ENCODE results near the gene KLHL5. TPM values are rescaled to one million over a fixed set of nuclear protein-coding genes. Genes with fewer than 3 reads are reported as not detected.
A peak's percentile ranks its signal among the peaks of the same experiment; 100 is the strongest.

The KLHL5 gene
- total and polyA plus RNA-seq, 4 experiments from 2014 or later = 18.6 to 38.4 (median 30.4) TPM

GRCh38 chr4:39043861-39044363 lies 18.1 kb upstream of the KLHL5 start:
- peaks cover 45% of the 10 kb centered on the region for H3K4me1 ChIP-seq (ENCODE audit: insufficient read depth, low read length)
- H3K27me3 ChIP-seq (ENCODE audit: insufficient read depth, low read length) = no peaks in the 10 kb centered on the region
- H3K4me3 ChIP-seq (ENCODE audit: low read length in 2 of 2) = peak overlapping the region; percentile 18 to 57
- Mint-ChIP-seq H3K9me3 (peaks cover 0 to 2% (median 0%) of the 10 kb centered on the region in 8 donors), H3K4me1 (peaks cover 39 to 54% (median 45%) of the 10 kb centered on the region in 4 donors), H3K27ac (peak overlapping the region; percentile 94 to 98 (median 97)), H3K4me3 (peak overlapping the region; percentile 87 to 98 (median 92)), H3K36me3 (peaks cover 0 to 15% of the 10 kb centered on the region in 2 donors), H3K27me3 (no peaks in the 10 kb centered on the region)
- intact Hi-C loops (cut with micrococcal nuclease) = loop anchor here (1.0 to 10.0 kb wide), 7 partner anchors 12 to 729 kb away; partner anchors contain the start of genes KLF3, LIAS, RPL9 and TMEM156
- peak overlapping the region; percentile 82 for H3K27ac ChIP-seq (ENCODE audit: low read depth, low read length)
- ChIA-PET POLR2A (ENCODE audit: partially characterized antibody) (interaction anchor here (0.5 to 6.3 kb wide), 11 partner anchors 12 to 1013 kb away, joined by 3 to 100 read pairs (median 6); partner anchors contain the start of genes N4BP2 and TMEM156), CTCF (ENCODE audit: partially characterized antibody) (interaction anchor here (1.4 to 4.8 kb wide), 3 partner anchors 12 to 141 kb away, joined by 4 to 43 read pairs (median 12); partner anchors contain the start of gene TMEM156)
- no peaks in the 10 kb centered on the region for H3K36me3 ChIP-seq (ENCODE audit: insufficient read depth, low read length)
- no peaks in the 10 kb centered on the region for H3K9me3 ChIP-seq (ENCODE audit: control insufficient read depth in 1 of 2, low read length in 2 of 2)
- DNase-seq = peak in 2 of 5 donors; percentile 21 to 67

- Mint-ChIP-seq H3K27me3 (no peaks in the 10 kb centered on the region), H3K4me1 (peaks cover 39 to 60% (median 45%) of the 10 kb centered on the region in 4 donors), H3K27ac (peak overlapping the region; percentile 94 to 98 (median 97)), H3K4me3 (peak overlapping the region; percentile 87 to 98 (median 92)), H3K9me3 (peaks cover 0 to 2% (median 0%) of the 10 kb centered on the region in 8 donors), H3K36me3 (peaks cover 0 to 15% of the 10 kb centered on the region in 2 donors)
- ChIA-PET POLR2A (ENCODE audit: partially characterized antibody) (interaction anchor here (0.6 to 6.3 kb wide), 12 partner anchors 9 to 1012 kb away, joined by 3 to 100 read pairs (median 6); partner anchors contain the start of genes N4BP2 and TMEM156), CTCF (ENCODE audit: partially characterized antibody) (interaction anchor here (1.4 to 4.8 kb wide), 3 partner anchors 13 to 142 kb away, joined by 4 to 43 read pairs (median 12); partner anchors contain the start of gene TMEM156)
- Histone ChIP-seq H3K9me3 (ENCODE audit: control insufficient read depth in 1 of 2, low read length in 2 of 2) (no peaks in the 10 kb centered on the region), H3K4me3 (ENCODE audit: low read length in 2 of 2) (peak overlapping the region; percentile 18 to 57), H3K36me3 (ENCODE audit: insufficient read depth, low read length) (no peaks in the 10 kb centered on the region), H3K4me1 (ENCODE audit: insufficient read depth, low read length) (peaks cover 46% of the 10 kb centered on the region), H3K27ac (ENCODE audit: low read depth, low read length) (peak overlapping the region; percentile 82), H3K27me3 (ENCODE audit: insufficient read depth, low read length) (no peaks in the 10 kb centered on the region)
- intact Hi-C loops (cut with micrococcal nuclease) = loop anchor here (1.0 to 10.0 kb wide), 7 partner anchors 12 to 730 kb away; partner anchors contain the start of genes KLF3, LIAS, RPL9 and TMEM156
- peak; percentile 91 to 100 (median 95) for DNase-seq
Observed at GRCh38 chr4:39044364-39044955, 17.6 kb upstream of the KLHL5 start.

GRCh38 chr4:39044956-39045826 lies 16.8 kb upstream of the KLHL5 start:
- Histone ChIP-seq H3K4me3 (ENCODE audit: low read length in 2 of 2) (peak overlapping the region; percentile 57 to 73), H3K9me3 (ENCODE audit: control insufficient read depth in 1 of 2, low read length in 2 of 2) (no peaks in the 10 kb centered on the region), H3K4me1 (ENCODE audit: insufficient read depth, low read length) (peaks cover 48% of the 10 kb centered on the region), H3K27me3 (ENCODE audit: insufficient read depth, low read length) (no peaks in the 10 kb centered on the region), H3K36me3 (ENCODE audit: insufficient read depth, low read length) (no peaks in the 10 kb centered on the region), H3K27ac (ENCODE audit: low read depth, low read length) (peak overlapping the region; percentile 82)
- H3K9me3 Mint-ChIP-seq = peaks cover 0 to 2% (median 0%) of the 10 kb centered on the region in 8 donors
- peak overlapping the region; percentile 81 to 98 (median 94) for H3K4me3 Mint-ChIP-seq
- intact Hi-C loops (cut with micrococcal nuclease) = loop anchor here (1.0 to 10.0 kb wide), 10 partner anchors 13 to 730 kb away; partner anchors contain the start of genes KLF3, LIAS, RPL9 and TMEM156
- no peaks in the 10 kb centered on the region for H3K27me3 Mint-ChIP-seq
- H3K27ac Mint-ChIP-seq = peak overlapping the region; percentile 79 to 98 (median 92)
- peaks cover 39 to 60% (median 46%) of the 10 kb centered on the region in 4 donors for H3K4me1 Mint-ChIP-seq
- POLR2A ChIA-PET (ENCODE audit: partially characterized antibody) = interaction anchor here (1.1 to 6.3 kb wide), 11 partner anchors 9 to 190 kb away, joined by 3 to 100 read pairs (median 5); partner anchors contain the start of gene TMEM156
- DNase-seq = peak in 4 of 5 donors; percentile 48 to 55 (median 54)
- CTCF ChIA-PET (ENCODE audit: partially characterized antibody) = interaction anchor here (0.7 to 4.8 kb wide), 12 partner anchors 8 to 728 kb away, joined by 3 to 43 read pairs (median 3); partner anchors contain the start of gene TMEM156
- peaks cover 0 to 15% of the 10 kb centered on the region in 2 donors for H3K36me3 Mint-ChIP-seq

GRCh38 chr4:39045827-39046221 lies 16.2 kb upstream of the KLHL5 start:
- peaks cover 0 to 2% (median 0%) of the 10 kb centered on the region in 8 donors for H3K9me3 Mint-ChIP-seq
- peak overlapping the region; percentile 82 for H3K27ac ChIP-seq (ENCODE audit: low read depth, low read length)
- peak; percentile 43 to 62 (median 58) for DNase-seq
- CTCF ChIA-PET (ENCODE audit: partially characterized antibody) = interaction anchor here (0.7 to 4.8 kb wide), 13 partner anchors 9 to 729 kb away, joined by 3 to 43 read pairs (median 3); partner anchors contain the start of gene TMEM156
- H3K4me3 Mint-ChIP-seq = peak overlapping the region; percentile 81 to 98 (median 94)
- no peaks in the 10 kb centered on the region for H3K36me3 ChIP-seq (ENCODE audit: insufficient read depth, low read length)
- no peaks in the 10 kb centered on the region for H3K9me3 ChIP-seq (ENCODE audit: control insufficient read depth in 1 of 2, low read length in 2 of 2)
- POLR2A ChIA-PET (ENCODE audit: partially characterized antibody) = interaction anchor here (0.6 to 6.3 kb wide), 9 partner anchors 9 to 190 kb away, joined by 3 to 100 read pairs (median 4); partner anchors contain the start of gene TMEM156
- H3K27me3 Mint-ChIP-seq = no peaks in the 10 kb centered on the region
- peaks cover 0 to 18% of the 10 kb centered on the region in 2 donors for H3K36me3 Mint-ChIP-seq
- no peaks in the 10 kb centered on the region for H3K27me3 ChIP-seq (ENCODE audit: insufficient read depth, low read length)
- H3K4me3 ChIP-seq (ENCODE audit: low read length in 2 of 2) = peak overlapping the region; percentile 57 to 73
- intact Hi-C loops (cut with micrococcal nuclease) = loop anchor here (2.0 to 10.0 kb wide), 7 partner anchors 15 to 731 kb away; partner anchors contain the start of gene KLF3
- H3K4me1 Mint-ChIP-seq = peaks cover 43 to 67% (median 52%) of the 10 kb centered on the region in 4 donors
- peak overlapping the region; percentile 79 to 98 (median 92) for H3K27ac Mint-ChIP-seq
- H3K4me1 ChIP-seq (ENCODE audit: insufficient read depth, low read length) = peaks cover 51% of the 10 kb centered on the region

GRCh38 chr4:39046249-39046648 lies 15.8 kb upstream of the KLHL5 start:
- peak overlapping the region; percentile 82 for H3K27ac ChIP-seq (ENCODE audit: low read depth, low read length)
- peak overlapping the region; percentile 79 to 98 (median 92) for H3K27ac Mint-ChIP-seq
- H3K36me3 Mint-ChIP-seq = peaks cover 0 to 18% of the 10 kb centered on the region in 2 donors
- no peaks in the 10 kb centered on the region for H3K27me3 ChIP-seq (ENCODE audit: insufficient read depth, low read length)
- H3K4me3 ChIP-seq (ENCODE audit: low read length in 2 of 2) = peak overlapping the region; percentile 2 to 73
- H3K9me3 ChIP-seq (ENCODE audit: control insufficient read depth in 1 of 2, low read length in 2 of 2) = no peaks in the 10 kb centered on the region
- H3K4me1 Mint-ChIP-seq = peaks cover 44 to 71% (median 53%) of the 10 kb centered on the region in 4 donors
- no peaks in the 10 kb centered on the region for H3K36me3 ChIP-seq (ENCODE audit: insufficient read depth, low read length)
- no peak for DNase-seq
- intact Hi-C loops (cut with micrococcal nuclease) = loop anchor here (5.0 to 10.0 kb wide), 5 partner anchors 86 to 731 kb away; partner anchors contain the start of gene KLF3
- ChIA-PET CTCF (ENCODE audit: partially characterized antibody) (interaction anchor here (0.7 to 4.8 kb wide), 8 partner anchors 15 to 729 kb away, joined by 3 to 43 read pairs (median 4); partner anchors contain the start of gene TMEM156), POLR2A (ENCODE audit: partially characterized antibody) (interaction anchor here (0.6 to 6.3 kb wide), 8 partner anchors 9 to 96 kb away, joined by 3 to 100 read pairs (median 4); partner anchors contain the start of gene TMEM156)
- peaks cover 0 to 2% (median 0%) of the 10 kb centered on the region in 8 donors for H3K9me3 Mint-ChIP-seq
- no peaks in the 10 kb centered on the region for H3K27me3 Mint-ChIP-seq
- H3K4me1 ChIP-seq (ENCODE audit: insufficient read depth, low read length) = peaks cover 51% of the 10 kb centered on the region
- peak overlapping the region; percentile 81 to 98 (median 94) for H3K4me3 Mint-ChIP-seq

GRCh38 chr4:39047681-39048080 lies 14.4 kb upstream of the KLHL5 start:
- DNase-seq = no peak
- intact Hi-C loops (cut with micrococcal nuclease) = loop anchor here (5.0 to 10.0 kb wide), 5 partner anchors 85 to 733 kb away; partner anchors contain the start of gene KLF3
- H3K4me3 Mint-ChIP-seq = peak overlapping the region in 7 of 8 donors; percentile 8 to 98 (median 81)
- H3K36me3 ChIP-seq (ENCODE audit: insufficient read depth, low read length) = no peaks in the 10 kb centered on the region
- H3K4me3 ChIP-seq (ENCODE audit: low read length in 2 of 2) = no peak overlapping the region
- ChIA-PET CTCF (ENCODE audit: partially characterized antibody) (interaction anchor here (0.7 to 2.9 kb wide), 5 partner anchors 63 to 216 kb away, joined by 3 to 14 read pairs (median 4); no protein-coding TSS in a partner anchor), POLR2A (ENCODE audit: partially characterized antibody) (interaction anchor here (1.1 to 6.3 kb wide), 4 partner anchors 11 to 59 kb away, joined by 3 to 100 read pairs (median 4); partner anchors contain the start of gene TMEM156)
- no peak overlapping the region for H3K27ac ChIP-seq (ENCODE audit: low read depth, low read length)
- peaks cover 51% of the 10 kb centered on the region for H3K4me1 ChIP-seq (ENCODE audit: insufficient read depth, low read length)
- no peaks in the 10 kb centered on the region for H3K9me3 ChIP-seq (ENCODE audit: control insufficient read depth in 1 of 2, low read length in 2 of 2)
- H3K27ac Mint-ChIP-seq = peak overlapping the region; percentile 13 to 88 (median 80)
- no peaks in the 10 kb centered on the region for H3K27me3 Mint-ChIP-seq
- H3K4me1 Mint-ChIP-seq = peaks cover 43 to 75% (median 53%) of the 10 kb centered on the region in 4 donors
- peaks cover 4 to 18% of the 10 kb centered on the region in 2 donors for H3K36me3 Mint-ChIP-seq
- H3K27me3 ChIP-seq (ENCODE audit: insufficient read depth, low read length) = no peaks in the 10 kb centered on the region
- peaks cover 0 to 2% (median 0%) of the 10 kb centered on the region in 8 donors for H3K9me3 Mint-ChIP-seq
